KOPT-K1 (cell line): ENCODE results near the gene FGF11.

Experiments
- H3K27ac ChIP-seq: fragments of 200-600 bp; sonication (generic); 2 replicates; pipeline ENCODE4 v1.5.1; 2016; ENCODE audit warnings: antibody characterized with exemption, mild to moderate bottlenecking, low read depth, low read length; ENCODE audit not compliant: poor library complexity, severe bottlenecking
- H3K36me3 ChIP-seq: fragments of 200-600 bp; sonication (generic); 2 replicates; pipeline ENCODE4 v1.5.1; 2017; ENCODE audit warnings: antibody characterized with exemption, mild to moderate bottlenecking, low read length, moderate library complexity; ENCODE audit not compliant: insufficient read depth
- H3K9me3 ChIP-seq: fragments of 200-600 bp; sonication (generic); 2 replicates; pipeline ENCODE4 v1.5.1; 2017; ENCODE audit warnings: antibody characterized with exemption, low read length, mild to moderate bottlenecking; ENCODE audit not compliant: insufficient read depth, poor library complexity, severe bottlenecking

The FGF11 gene

DNA sequence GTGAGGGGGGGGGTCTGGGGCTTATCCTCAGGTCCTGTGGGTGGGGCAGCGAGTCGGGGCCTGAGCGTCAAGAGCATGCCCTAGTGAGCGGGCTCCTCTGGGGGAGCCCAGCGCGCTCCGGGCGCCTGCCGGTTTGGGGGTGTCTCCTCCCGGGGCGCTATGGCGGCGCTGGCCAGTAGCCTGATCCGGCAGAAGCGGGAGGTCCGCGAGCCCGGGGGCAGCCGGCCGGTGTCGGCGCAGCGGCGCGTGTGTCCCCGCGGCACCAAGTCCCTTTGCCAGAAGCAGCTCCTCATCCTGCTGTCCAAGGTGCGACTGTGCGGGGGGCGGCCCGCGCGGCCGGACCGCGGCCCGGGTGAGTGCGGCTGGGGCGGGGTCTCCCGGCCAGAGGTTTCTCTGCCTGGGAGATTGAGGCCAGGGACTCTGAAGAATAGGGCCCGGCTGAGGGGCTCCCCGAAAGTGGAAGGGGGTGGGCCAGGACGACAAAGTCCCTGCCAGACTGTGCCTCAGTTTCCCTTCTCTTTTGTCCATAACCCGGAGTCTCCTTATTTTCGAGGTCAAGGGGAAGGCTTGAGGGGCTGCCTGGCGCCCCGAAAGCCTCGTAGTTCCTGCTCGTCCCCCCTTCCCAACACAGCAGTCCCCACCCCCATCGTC is at the start of gene FGF11:
Gene FGF11 (plus strand): TSS at position 51 of the 651 bp plus-strand sequence. CDS start 109 bp downstream, at position 160.
- H3K36me3 ChIP-seq: no peaks in the 10 kb centered on the region
- no peak within 1 kb of the TSS for H3K27ac ChIP-seq
- H3K9me3 ChIP-seq: no peaks in the 10 kb centered on the region

DNA sequence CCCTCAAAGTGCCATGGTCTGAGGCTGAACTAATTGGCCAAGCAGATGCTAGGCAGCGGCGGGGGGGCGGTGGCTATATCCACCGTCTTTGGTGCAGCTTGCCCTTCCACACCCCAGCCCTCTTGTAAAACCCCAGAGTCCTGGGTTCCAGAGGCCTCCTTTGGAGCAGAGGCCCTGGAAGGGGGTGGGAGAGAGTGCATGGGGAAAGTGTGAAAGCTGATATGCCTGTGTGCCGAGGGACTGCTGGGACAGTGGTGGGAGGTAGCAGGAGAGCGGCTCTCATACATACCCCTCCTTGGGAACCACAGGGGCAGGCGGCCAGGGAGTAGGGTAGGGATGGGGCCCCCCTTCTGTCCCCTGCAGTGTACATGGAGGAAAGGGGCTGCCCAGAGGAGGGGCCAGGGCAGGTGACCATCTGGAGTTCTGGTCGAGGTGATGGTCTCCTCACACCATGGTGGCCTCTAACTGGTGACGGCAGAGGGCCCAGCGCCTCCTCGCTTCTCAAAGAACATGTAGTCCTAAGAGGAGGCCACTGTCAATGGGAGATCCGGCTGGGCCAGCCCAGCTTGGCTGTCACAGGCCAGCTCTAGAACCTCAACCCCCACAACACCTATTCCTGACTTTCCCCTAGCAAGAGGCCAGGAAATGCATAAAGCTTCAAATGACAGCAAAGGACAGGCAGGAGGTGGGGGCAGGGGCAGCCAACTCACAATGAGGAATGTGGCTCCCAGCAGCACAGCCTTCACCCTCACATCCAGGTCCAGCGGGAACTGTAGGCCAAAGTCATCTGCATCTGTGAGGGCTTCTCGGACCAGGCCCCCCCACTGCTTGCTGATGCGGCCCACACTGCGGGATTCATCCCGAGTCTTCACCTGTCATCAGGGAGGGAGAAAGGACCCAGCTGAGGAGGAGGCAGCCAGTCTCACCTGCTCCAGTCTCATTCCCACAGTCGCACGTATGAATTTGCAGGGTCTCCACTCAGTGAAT is 49.1 kb upstream of the FGF11 start:
- Histone ChIP-seq H3K9me3 (no peaks in the 10 kb centered on the region), H3K27ac (no peak overlapping the region), H3K36me3 (no peaks in the 10 kb centered on the region; the same call in 1 of the 2 replicates)

DNA sequence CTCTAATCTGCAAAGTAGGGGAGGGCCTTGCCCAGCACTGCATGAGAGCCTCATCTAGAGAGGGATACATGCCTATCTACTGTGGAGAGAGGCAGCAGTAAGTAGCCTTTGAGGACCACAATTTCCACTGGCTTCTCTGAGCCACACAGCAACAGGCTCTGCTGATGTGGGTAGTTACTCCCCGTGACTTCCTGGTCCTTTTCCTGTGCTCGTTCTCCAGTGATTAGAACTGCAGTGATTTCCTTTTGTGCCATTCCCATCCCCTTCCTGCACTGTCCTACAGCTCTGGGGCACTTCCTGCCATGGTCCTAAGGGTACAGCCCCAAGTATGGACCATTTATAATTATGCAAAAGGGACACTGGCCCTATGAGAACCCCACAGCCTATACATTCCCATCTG is 48.0 kb upstream of the FGF11 start:
- H3K27ac ChIP-seq: no peak overlapping the region
- no peaks in the 10 kb centered on the region; the same call in 1 of the 2 replicates for H3K36me3 ChIP-seq

DNA sequence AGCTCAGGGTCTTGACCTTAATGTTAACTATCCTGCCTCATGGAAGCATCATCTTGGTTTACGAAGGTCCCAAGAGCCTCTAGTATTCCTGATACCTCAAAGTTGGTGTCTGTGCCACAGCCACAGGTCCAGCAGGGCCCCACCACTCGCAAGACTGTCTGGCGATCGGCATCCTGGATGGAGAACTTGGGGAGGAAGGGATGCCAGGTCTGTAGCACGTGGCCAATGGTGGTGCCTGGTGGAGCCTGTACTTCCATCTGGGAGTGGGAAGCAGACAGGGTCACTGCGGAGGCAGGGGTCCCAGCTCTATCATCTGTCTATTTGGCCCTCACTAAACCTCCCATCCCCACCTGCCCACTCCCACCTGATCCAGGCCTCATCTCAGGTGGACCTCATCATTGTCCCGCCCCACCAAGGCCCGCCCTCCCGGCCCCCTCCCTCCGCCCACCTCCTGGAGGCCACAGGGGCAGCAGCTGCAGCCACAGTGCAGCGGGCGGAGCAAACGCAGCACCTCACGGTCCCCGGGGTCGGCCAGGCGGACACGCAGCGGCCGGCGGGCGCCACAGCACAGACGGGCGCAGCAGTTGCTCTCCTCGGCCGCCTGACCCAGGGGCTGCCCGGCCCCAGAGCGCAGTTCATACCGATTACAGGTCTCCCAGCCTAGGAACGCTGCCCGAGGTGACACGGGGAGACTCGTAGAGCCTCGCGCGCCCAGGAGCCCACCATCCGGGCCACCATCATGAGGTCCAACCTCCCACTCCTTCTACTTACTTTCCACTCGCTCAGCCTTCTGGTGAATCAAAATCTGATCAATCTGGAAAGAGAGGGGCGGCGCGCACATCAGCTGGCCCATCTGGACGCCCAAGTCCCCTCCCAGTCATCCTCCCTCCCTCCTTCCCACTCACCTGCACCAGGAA is 46.4 kb upstream of the FGF11 start:
- H3K9me3 ChIP-seq: no peaks in the 10 kb centered on the region
- H3K27ac ChIP-seq: no peak overlapping the region
- H3K36me3 ChIP-seq: no peaks in the 10 kb centered on the region; the same call in 1 of the 2 replicates

More for the DNA sequence above, 48.0 kb upstream of the FGF11 start:
- H3K9me3 ChIP-seq: no peaks in the 10 kb centered on the region

DNA sequence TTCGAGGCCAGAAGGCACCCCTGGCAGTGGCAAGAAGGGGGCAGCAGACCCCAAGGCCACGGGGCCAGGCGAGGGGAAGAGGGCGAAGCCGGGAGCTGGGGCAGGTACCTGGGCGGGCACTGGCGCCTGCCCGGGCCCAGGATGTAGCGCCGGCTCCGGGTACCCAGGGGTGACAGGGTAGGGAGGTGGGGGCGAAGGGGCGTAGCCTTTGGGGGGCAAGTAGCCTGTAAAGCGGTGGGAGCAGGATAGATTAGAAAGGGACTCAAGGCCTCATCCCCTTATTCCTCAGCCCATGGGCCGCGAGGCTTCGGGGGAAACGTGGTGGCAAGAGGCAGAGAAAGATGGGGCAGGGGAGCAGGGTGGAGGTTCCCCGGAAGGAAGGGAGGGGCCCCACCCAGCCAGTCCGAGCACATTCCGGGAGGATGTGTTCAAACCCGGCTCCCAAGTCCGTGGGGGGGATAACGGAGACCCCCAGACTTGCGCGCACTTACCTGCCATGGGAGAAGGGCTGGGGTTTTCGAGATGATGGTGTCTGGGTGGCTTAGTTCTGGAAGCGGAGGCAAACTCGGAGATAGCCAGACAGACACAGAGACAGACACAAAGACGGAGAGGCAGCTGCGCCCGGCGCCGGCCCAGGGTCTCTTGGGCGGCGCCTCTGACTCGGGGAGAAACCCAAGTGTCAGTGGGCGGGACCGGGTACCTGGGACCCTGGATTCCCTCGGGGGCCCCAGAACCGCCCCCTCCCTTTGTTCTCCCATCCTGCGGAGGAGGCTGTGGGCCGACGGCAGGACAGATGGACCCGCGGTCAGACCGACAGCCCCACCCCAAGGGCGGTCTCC is 45.5 kb upstream of the FGF11 start:
- Histone ChIP-seq H3K9me3 (no peaks in the 10 kb centered on the region), H3K27ac (peak overlapping the region; percentile 66), H3K36me3 (no peaks in the 10 kb centered on the region)

DNA sequence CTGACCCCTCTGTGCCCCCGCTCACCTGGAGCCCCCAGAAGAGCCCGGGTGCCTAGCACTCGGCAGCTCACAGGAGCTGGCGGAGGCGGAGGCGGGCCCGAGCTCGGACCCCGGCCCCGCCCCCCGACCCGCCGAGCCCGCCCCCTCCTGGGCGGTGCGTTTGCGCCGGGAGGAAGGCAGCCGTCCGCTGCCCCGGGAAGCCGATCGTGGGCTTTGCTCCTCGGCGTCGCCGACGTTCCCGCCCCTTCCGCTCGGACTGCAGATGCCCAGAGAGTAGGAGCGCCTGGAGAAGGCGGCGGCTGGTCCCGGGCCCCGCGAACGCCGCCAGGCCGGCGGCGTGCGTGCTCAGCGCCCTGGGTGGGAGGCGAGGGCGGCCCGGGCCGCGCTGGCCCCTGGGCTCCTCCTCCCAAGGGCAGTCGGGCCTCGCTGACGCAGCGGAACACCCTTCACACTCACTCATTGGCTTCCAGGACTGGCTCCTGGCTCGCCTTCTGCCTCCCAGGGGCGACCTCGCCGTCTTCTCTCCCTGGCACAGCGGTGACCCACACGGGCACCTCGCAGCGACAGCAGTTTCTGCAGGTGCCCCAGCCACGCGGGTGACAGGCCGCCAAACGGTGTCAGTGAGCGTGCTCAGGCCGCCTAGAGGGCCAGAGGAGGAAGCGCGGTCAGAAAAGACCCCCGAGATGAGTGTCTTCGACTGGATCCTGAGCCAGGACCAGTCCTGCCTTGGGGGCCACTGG is 44.7 kb upstream of the FGF11 start, which contains the start of gene PLSCR3:
Gene PLSCR3 (minus strand): TSS at position 74 of the 740 bp plus-strand sequence. CDS start 415 bp downstream, outside the sequence.
- Histone ChIP-seq H3K27ac (peak within 1 kb of the TSS; percentile 66), H3K9me3 (no peaks in the 10 kb centered on the region), H3K36me3 (no peaks in the 10 kb centered on the region)

DNA sequence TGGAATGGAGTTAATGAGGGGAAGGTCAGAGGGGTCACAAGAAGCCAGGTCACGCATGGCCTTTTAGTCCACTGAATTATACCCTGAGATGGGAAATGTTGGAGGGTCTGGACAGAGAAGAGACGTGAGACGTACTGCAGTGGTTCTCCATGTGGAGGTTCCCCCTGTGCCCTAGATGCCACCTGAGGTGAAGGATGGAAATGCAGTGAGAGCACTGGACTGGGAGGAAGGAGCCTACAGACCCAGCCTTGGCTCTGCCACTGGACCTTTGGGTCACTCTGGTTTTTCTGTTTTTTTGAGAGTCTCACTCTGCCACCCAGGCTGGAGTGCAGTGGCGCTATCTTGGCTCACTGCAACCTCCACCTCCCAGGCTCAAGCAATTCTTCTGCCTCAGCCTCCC is 43.2 kb upstream of the FGF11 start:
- no peak overlapping the region for H3K27ac ChIP-seq
- H3K9me3 ChIP-seq: no peaks in the 10 kb centered on the region
- no peaks in the 10 kb centered on the region for H3K36me3 ChIP-seq

DNA sequence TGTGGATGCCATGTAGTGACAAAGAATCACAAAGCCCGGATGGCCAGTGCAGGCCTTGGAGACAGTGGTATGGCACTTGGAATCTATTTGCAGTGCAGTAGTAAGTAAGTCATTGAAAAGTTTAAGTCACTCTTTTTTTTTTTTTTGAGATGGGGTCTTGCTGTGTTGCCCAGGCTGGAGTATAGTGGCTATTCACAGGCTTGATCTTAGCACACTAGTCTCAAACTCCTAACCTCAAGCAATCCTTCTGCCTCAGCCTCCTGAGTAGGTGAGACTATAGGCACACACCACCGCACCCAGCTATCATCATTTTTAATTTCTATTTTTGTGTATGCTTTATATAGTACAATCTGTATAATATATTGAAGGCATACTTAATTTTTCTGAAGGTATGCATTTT is 40.7 kb upstream of the FGF11 start:
- H3K36me3 ChIP-seq: no peaks in the 10 kb centered on the region

DNA sequence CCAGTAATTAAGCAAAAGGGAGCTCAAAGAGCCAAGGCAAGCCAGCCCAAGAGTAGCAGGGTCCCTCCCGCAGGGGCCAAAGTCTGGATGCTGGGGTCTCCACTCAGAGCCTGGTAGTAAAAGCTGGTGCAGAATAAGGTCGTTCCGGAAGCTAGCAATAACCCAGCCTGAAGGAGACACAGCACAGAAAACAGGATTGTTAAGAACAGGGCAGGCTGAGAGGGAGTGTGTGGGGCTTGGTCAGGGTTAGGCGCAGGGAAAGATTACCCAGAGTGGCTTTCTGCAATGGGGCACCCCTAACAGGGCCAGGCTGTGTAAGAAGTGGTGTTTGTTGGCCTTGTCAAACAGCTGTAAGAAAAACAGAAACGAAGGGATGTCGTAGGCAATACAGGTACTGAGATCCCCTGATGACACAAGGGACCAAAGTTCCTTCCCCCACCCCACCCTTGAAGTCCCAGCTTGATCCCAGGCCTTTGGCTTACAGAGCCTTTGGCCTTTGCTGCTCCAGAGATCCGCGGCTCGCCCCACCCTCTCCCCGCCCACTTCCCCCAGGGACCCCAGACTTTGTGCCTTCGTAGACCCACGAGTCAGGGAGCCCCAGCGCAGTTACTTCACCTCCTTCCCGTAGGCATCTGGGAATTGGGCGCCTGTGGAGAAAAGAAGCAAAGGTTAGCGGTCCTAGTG is 36.1 kb upstream of the FGF11 start:
- Histone ChIP-seq H3K9me3 (no peaks in the 10 kb centered on the region), H3K27ac (peak overlapping the region; percentile 63), H3K36me3 (no peaks in the 10 kb centered on the region)

More for the DNA sequence above, 40.7 kb upstream of the FGF11 start:
- Histone ChIP-seq H3K9me3 (no peaks in the 10 kb centered on the region), H3K27ac (no peak overlapping the region)

DNA sequence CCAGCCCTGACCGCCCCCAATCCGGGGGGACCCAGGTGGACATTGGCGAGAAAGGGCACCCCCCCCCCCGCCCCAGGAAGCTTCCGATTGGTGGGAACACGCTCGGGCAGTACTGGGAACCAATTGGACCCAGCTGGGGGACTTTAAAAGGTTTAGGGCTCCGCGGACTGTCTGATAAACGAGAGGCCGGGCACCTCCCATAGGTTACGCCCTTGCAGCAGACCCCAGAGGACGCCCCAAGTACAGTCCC is 35.7 kb upstream of the FGF11 start:
- no peaks in the 10 kb centered on the region for H3K36me3 ChIP-seq
- no peaks in the 10 kb centered on the region for H3K9me3 ChIP-seq
- H3K27ac ChIP-seq: peak overlapping the region; percentile 63

DNA sequence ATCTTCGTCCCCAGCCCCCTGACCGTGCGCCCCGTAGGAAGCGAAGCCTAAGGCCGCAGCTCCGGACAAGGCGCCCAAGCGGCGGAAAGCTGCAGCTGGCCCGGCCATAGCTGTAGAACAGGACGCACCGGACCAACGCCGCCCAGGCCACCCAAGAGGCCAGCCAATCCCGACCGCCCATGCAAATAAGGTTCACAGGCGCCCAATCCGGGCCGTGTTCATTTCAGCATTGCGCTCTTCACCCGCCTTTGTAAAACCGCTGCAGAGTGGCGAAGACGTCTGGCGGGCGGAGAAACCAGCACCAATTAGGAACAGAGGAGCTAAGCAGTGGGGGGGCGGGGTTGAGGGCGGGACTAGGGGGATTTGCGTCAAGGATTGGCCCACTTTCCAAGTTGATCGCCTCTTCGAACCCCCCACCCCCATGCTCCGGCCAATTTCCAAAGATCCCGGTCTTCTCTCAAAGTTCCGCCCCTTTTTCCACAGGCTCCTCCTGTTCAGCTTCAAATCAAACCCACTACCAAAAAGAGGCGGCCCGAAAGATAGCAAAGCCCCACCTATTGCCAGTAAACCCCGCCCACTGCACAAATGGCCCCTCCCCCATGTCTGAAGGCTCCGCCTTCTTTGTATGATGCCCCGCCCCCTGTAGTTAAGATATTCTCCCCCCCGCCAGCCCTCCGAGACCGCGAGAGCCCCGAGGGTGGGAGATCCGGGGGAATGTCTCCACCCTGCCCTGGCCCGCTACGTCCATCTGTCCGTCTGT is 35.2 kb upstream of the FGF11 start, which contains the start of gene TMEM256:
Gene TMEM256 (minus strand): TSS at position 121 of the 760 bp plus-strand sequence. CDS start 13 bp downstream, at position 108.
- Histone ChIP-seq H3K9me3 (no peaks in the 10 kb centered on the region), H3K36me3 (no peaks in the 10 kb centered on the region), H3K27ac (peak within 1 kb of the TSS; percentile 63)

DNA sequence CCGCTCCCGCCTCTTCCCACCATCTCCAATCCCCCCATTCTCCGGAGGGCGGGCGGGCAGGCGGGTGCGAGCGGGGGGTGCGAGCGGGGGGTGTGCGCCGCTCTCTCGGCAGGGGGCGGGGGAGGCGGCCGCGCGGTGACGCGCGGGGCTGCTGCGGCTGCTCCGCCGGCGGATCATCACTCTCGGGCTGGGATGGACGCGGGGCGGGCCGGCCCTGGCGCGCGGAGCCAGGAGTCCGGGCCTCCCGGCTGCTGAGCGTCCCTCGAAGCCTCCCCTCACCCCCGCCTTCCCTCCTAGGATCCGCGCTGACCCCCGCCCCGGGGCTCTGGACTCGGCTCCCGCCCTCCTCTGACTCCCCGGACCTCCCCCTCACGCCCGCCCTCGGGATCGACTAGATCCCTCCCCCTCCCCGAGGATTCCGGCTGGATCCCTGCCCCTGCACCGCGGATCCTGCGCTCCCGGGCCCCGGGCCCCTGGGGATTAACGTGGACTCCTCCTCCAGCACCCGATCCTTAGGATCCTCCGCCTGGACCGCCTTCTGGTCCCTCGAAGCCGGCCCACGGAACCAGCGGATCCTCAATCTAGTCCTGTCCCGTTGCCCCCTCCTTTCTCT is 34.5 kb upstream of the FGF11 start:
- Histone ChIP-seq H3K27ac (peak overlapping the region; percentile 63), H3K36me3 (no peaks in the 10 kb centered on the region)

More for the DNA sequence above, 34.5 kb upstream of the FGF11 start:
- no peaks in the 10 kb centered on the region for H3K9me3 ChIP-seq
